HG03469 (cell line): ENCODE results near the gene TSPAN14.
A peak's percentile ranks its signal among the peaks of the same experiment; 100 is the strongest.
"Not testable (repeated sequence)": the region's sequence is repeated elsewhere in the genome, so short reads cannot be mapped to it uniquely, and the experiment has no call there.

Source experiments
- ATAC-seq: cut with Tn5 transposase; IDR thresholded peaks from one replicate; pipeline ENCODE4 v1.9.1; 2021; ENCODE audit warnings: mild to moderate bottlenecking, moderate library complexity, moderate number of reproducible peaks; ENCODE audit not compliant: unreplicated experiment

Gene TSPAN14

GRCh38 chr10:80453842-80454512, at the start of gene TSPAN14:
Gene TSPAN14 (plus strand): TSS chr10:80454310. CDS start chr10:80489234, 34,924 bp downstream.
- ATAC-seq: peak; percentile 50

GRCh38 chr10:80405035-80405434, 49.1 kb upstream of the TSPAN14 start:
- ATAC-seq: no peak

GRCh38 chr10:80405626-80406025, 48.5 kb upstream of the TSPAN14 start:
- ATAC-seq: no peak

- ATAC-seq: no peak
These were observed 47.9 kb upstream of the TSPAN14 start for GRCh38 chr10:80406204-80406603.

GRCh38 chr10:80407812-80408241, 46.3 kb upstream of the TSPAN14 start:
- ATAC-seq: peak; percentile 10

GRCh38 chr10:80408242-80409101, 45.6 kb upstream of the TSPAN14 start, which contains the start of gene PRXL2A:
Gene PRXL2A (plus strand): TSS chr10:80408551. CDS start chr10:80420468, 11,917 bp downstream.
- peak; percentile 85 for ATAC-seq

- no peak for ATAC-seq
These were observed 45.0 kb upstream of the TSPAN14 start for GRCh38 chr10:80409121-80409520.

- no peak for ATAC-seq
These were observed 44.0 kb upstream of the TSPAN14 start for GRCh38 chr10:80410122-80410521.

GRCh38 chr10:80410578-80411145, 43.4 kb upstream of the TSPAN14 start:
- ATAC-seq: no peak

GRCh38 chr10:80411267-80411668, 42.8 kb upstream of the TSPAN14 start:
- ATAC-seq: no peak

- ATAC-seq: no peak
These were observed 42.4 kb upstream of the TSPAN14 start for GRCh38 chr10:80411681-80412220.

- ATAC-seq: no peak
These were observed 41.6 kb upstream of the TSPAN14 start for GRCh38 chr10:80412486-80412885.

- ATAC-seq: no peak
These were observed 40.7 kb upstream of the TSPAN14 start for GRCh38 chr10:80413271-80413996.

- ATAC-seq: no peak
These were observed 39.8 kb upstream of the TSPAN14 start for GRCh38 chr10:80414142-80414895.

- no peak for ATAC-seq
These were observed 38.2 kb upstream of the TSPAN14 start for GRCh38 chr10:80415734-80416478.

- ATAC-seq: no peak
These were observed 37.5 kb upstream of the TSPAN14 start for GRCh38 chr10:80416479-80417098.

- not testable (repeated sequence) for ATAC-seq
These were observed 36.9 kb upstream of the TSPAN14 start for GRCh38 chr10:80417256-80417655.

- peak; percentile 9 for ATAC-seq
These were observed 32.9 kb upstream of the TSPAN14 start for GRCh38 chr10:80421050-80421706.
